ENCODE measurements around the gene SART1. TPM values are rescaled to one million over a fixed set of nuclear protein-coding genes. Genes with fewer than 3 reads are reported as not detected.

Gene SART1
- total RNA-seq, 2 donors from 2014 or later, result 36.7 to 76.6 TPM

GRCh38 chr11:65968600-65969482, 7.3 kb downstream of the SART1 start:
- H3K4me1 ChIP-seq (replicated peaks), result peaks cover under 1% of the 10 kb centered on the region
- no peak overlapping the region for H3K27ac ChIP-seq
- peaks cover 18 to 33% of the 10 kb centered on the region in 2 donors for H3K36me3 ChIP-seq
- H3K9me3 ChIP-seq, result no peaks in the 10 kb centered on the region
- intact Hi-C loops (cut with DNase I), result no loop called here
- no peak for DNase-seq (ENCODE audit: low spot score)
- H3K27me3 ChIP-seq (replicated peaks; ENCODE audit: insufficient read depth), result no peaks in the 10 kb centered on the region
- no peak overlapping the region for H3K4me3 ChIP-seq
- no peak for TF ChIP-seq POLR2A (IDR thresholded peaks at IDR 0.05)
- TF ChIP-seq CTCF (IDR thresholded peaks at IDR 0.05), result no peak
- no peak for TF ChIP-seq POLR2AphosphoS5 (IDR thresholded peaks at IDR 0.05)
- WGBS, result 84% methylated on average over 15 of the region's 15 CpGs

GRCh38 chr11:65972116-65972515, 10.6 kb downstream of the SART1 start:
- Histone ChIP-seq H3K27me3 (replicated peaks; ENCODE audit: insufficient read depth) (no peaks in the 10 kb centered on the region), H3K4me3 (no peak overlapping the region), H3K9me3 (no peaks in the 10 kb centered on the region), H3K36me3 (peaks cover 0 to 7% of the 10 kb centered on the region in 2 donors), H3K4me1 (replicated peaks) (no peaks in the 10 kb centered on the region), H3K27ac (no peak overlapping the region)
- TF ChIP-seq CTCF (IDR thresholded peaks at IDR 0.05) (no peak), POLR2A (IDR thresholded peaks at IDR 0.05) (no peak), POLR2AphosphoS5 (IDR thresholded peaks at IDR 0.05) (no peak)
- intact Hi-C loops (cut with DNase I), result no loop called here
- DNase-seq (ENCODE audit: low spot score), result no peak
- WGBS, result 93% methylated on average over 8 of the region's 8 CpGs

GRCh38 chr11:65973439-65974110, 12.0 kb downstream of the SART1 start:
- H3K4me1 ChIP-seq (replicated peaks), result no peaks in the 10 kb centered on the region
- 97% methylated on average over 13 of the region's 13 CpGs for WGBS
- no peak overlapping the region for H3K4me3 ChIP-seq
- no peak for TF ChIP-seq POLR2AphosphoS5 (IDR thresholded peaks at IDR 0.05)
- no peak for TF ChIP-seq POLR2A (IDR thresholded peaks at IDR 0.05)
- no peak for DNase-seq (ENCODE audit: low spot score)
- H3K27ac ChIP-seq, result no peak overlapping the region
- intact Hi-C loops (cut with DNase I), result no loop called here
- no peaks in the 10 kb centered on the region for H3K27me3 ChIP-seq (replicated peaks; ENCODE audit: insufficient read depth)
- H3K9me3 ChIP-seq, result no peaks in the 10 kb centered on the region
- peaks cover 2 to 15% of the 10 kb centered on the region in 2 donors for H3K36me3 ChIP-seq

GRCh38 chr11:65975771-65976170, 14.2 kb downstream of the SART1 start:
- TF ChIP-seq CTCF (IDR thresholded peaks at IDR 0.05) (no peak), POLR2A (IDR thresholded peaks at IDR 0.05) (no peak), POLR2AphosphoS5 (IDR thresholded peaks at IDR 0.05) (no peak)
- no peak for DNase-seq (ENCODE audit: low spot score)
- WGBS, result 92% methylated on average over 9 of the region's 9 CpGs
- H3K36me3 ChIP-seq, result peaks cover 2 to 15% of the 10 kb centered on the region in 2 donors
- intact Hi-C loops (cut with DNase I), result no loop called here
- H3K4me3 ChIP-seq, result no peak overlapping the region
- no peaks in the 10 kb centered on the region for H3K9me3 ChIP-seq
- no peaks in the 10 kb centered on the region for H3K27me3 ChIP-seq (replicated peaks; ENCODE audit: insufficient read depth)
- no peaks in the 10 kb centered on the region for H3K4me1 ChIP-seq (replicated peaks)
- H3K27ac ChIP-seq, result no peak overlapping the region
